Peyer's patch (tissue), 4 donors: ENCODE data around the gene SAPCD2. TPM values are rescaled to one million over a fixed set of nuclear protein-coding genes. Genes with fewer than 3 reads are reported as not detected.

Experiments
- DNase-seq, 3 donors: peaks; one replicate each; pipeline ENCODE4 v3.0.0-alpha.2; 2017 to 2019
- H3K27ac ChIP-seq, 4 donors: fragments of 200-600 bp; sonication (generic); one replicate each; pipeline ENCODE4 v1.5.1; 2016 to 2019
- H3K27me3 ChIP-seq, 2 donors: fragments of 200-600 bp; sonication (generic); one replicate each; pipeline ENCODE4 v1.5.1; 2019
- H3K36me3 ChIP-seq, 3 donors: fragments of 200-600 bp; sonication (generic); one replicate each; pipeline ENCODE4 v1.5.1; 2016 to 2019
- H3K4me1 ChIP-seq, 4 donors: fragments of 200-600 bp; sonication (generic); one replicate each; pipeline ENCODE4 v1.5.1; 2016 to 2019
- H3K4me3 ChIP-seq, 4 donors: fragments of 200-600 bp; sonication (generic); 1 replicate in 3 of 4; 2 replicates in 1 of 4; pipeline ENCODE4 v1.5.1; 2016 to 2019; ENCODE audit warnings: mild to moderate bottlenecking in 1 of 4
- H3K9me3 ChIP-seq, 4 donors: fragments of 200-600 bp; sonication (generic); one replicate each; pipeline ENCODE4 v1.5.1; 2016 to 2019; ENCODE audit warnings: mild to moderate bottlenecking in 1 of 4
- CTCF ChIP-seq, 6 experiments: fragments of 450-650 bp in 4 of 6; fragments of 200-600 bp in 2 of 6; sonication (generic) in 1 of 6; IDR thresholded peaks; one replicate each; pipeline ENCODE4 v1.5.1; 2017 to 2019; ENCODE audit warnings: antibody characterized with exemption in 6 of 6, mild to moderate bottlenecking in 3 of 6, moderate library complexity in 1 of 6
- POLR2A ChIP-seq, 2 donors: fragments of 450-650 bp; IDR thresholded peaks; one replicate each; pipeline ENCODE4 v1.5.1; 2017; ENCODE audit warnings: antibody characterized with exemption in 2 of 2, mild to moderate bottlenecking in 2 of 2, moderate library complexity in 2 of 2
- total RNA-seq, 4 donors: library from RNA; depleted of rRNA; stranded (reverse); fragments of >200 nt; gene quantifications; one replicate each; pipeline ENCODE4 v1.1.0, GENCODE V29; 2016

Gene SAPCD2
- total RNA-seq, 4 donors from 2014 or later = 5.6 to 12.4 (median 7.9) TPM

DNA sequence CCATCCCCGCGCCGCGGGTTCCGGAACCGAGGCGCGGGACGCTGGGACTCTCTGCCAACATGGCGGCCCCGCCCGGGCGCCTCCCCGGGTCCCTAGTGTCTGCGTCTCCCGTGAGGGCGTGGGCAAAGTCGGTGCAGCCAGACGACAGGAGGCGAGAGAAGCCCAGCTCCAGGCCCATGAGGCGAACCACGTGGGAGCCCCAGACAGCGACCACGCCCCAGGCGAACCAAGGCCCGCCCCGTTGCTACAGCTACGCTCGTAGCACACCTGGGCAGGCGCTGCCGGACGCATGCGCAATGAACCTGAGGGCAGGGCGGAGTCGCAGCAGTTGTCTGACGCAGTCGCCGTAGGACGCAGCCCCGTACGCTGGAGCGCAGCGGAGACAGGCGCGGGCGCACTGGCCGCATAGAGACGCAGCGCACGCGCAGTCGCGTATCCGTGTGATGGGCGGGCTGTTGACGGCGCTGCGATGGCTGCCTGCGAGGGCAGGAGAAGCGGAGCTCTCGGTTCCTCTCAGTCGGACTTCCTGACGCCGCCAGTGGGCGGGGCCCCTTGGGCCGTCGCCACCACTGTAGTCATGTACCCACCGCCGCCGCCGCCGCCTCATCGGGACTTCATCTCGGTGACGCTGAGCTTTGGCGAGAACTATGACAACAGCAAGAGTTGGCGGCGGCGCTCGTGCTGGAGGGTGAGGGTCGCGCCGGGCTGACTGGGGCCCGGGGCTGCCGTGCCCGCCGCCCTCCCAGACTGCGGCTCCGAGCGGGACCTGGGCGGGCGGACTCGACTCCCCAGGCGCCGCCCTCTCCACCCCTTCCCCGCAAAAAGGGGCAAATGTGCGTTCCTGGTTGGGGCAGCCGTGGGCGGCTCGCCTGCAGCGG is 16.4 kb upstream of the SAPCD2 start, which contains the start of gene MAN1B1:
Gene MAN1B1, plus strand, starts transcription at position 455 of the 878 bp plus-strand sequence. Its CDS starts 15 bp downstream, at position 470.
- H3K4me3 ChIP-seq = peak within 1 kb of the TSS; percentile 65 to 88 (median 86)
- no peaks in the 10 kb centered on the region for H3K27me3 ChIP-seq
- peaks cover 4 to 28% (median 9%) of the 10 kb centered on the region in 4 donors for H3K4me1 ChIP-seq
- DNase-seq = peak; percentile 99 to 100 (median 100)
- no peaks in the 10 kb centered on the region for H3K36me3 ChIP-seq
- peak within 1 kb of the TSS; percentile 91 to 96 (median 95) for H3K27ac ChIP-seq
- TF ChIP-seq POLR2A (IDR thresholded peaks at IDR 0.05) (peak; percentile 81 to 92), CTCF (IDR thresholded peaks at IDR 0.05) (no peak)
- no peaks in the 10 kb centered on the region for H3K9me3 ChIP-seq

- Histone ChIP-seq H3K4me3 (peak overlapping the region; percentile 65 to 88 (median 86)), H3K36me3 (no peaks in the 10 kb centered on the region), H3K27me3 (no peaks in the 10 kb centered on the region), H3K4me1 (peaks cover 4 to 28% (median 9%) of the 10 kb centered on the region in 4 donors), H3K9me3 (no peaks in the 10 kb centered on the region), H3K27ac (peak overlapping the region; percentile 91 to 96 (median 95))
- TF ChIP-seq POLR2A (IDR thresholded peaks at IDR 0.05) (no peak), CTCF (IDR thresholded peaks at IDR 0.05) (no peak)
- DNase-seq = peak; percentile 42 to 74 (median 64)
Observed at GRCh38 chr9:137085920-137086530, 15.7 kb upstream of the SAPCD2 start.

GRCh38 chr9:137084526-137084925 is 14.2 kb upstream of the SAPCD2 start:
- Histone ChIP-seq H3K27ac (no peak overlapping the region), H3K4me1 (peaks cover 4 to 30% (median 9%) of the 10 kb centered on the region in 4 donors), H3K36me3 (peaks cover 0 to 13% (median 0%) of the 10 kb centered on the region in 3 donors), H3K27me3 (no peaks in the 10 kb centered on the region), H3K9me3 (no peaks in the 10 kb centered on the region), H3K4me3 (no peak overlapping the region)
- TF ChIP-seq POLR2A (IDR thresholded peaks at IDR 0.05) (no peak), CTCF (IDR thresholded peaks at IDR 0.05) (no peak)
- DNase-seq = no peak

- H3K27me3 ChIP-seq = no peaks in the 10 kb centered on the region
- peaks cover 5 to 41% (median 13%) of the 10 kb centered on the region in 4 donors for H3K4me1 ChIP-seq
- H3K4me3 ChIP-seq = no peak overlapping the region
- H3K9me3 ChIP-seq = no peaks in the 10 kb centered on the region
- no peak for TF ChIP-seq POLR2A (IDR thresholded peaks at IDR 0.05)
- no peak for TF ChIP-seq CTCF (IDR thresholded peaks at IDR 0.05)
- peak in 1 of 3 donors; percentile 81 for DNase-seq
- peaks cover 0 to 19% (median 0%) of the 10 kb centered on the region in 3 donors for H3K36me3 ChIP-seq
- peak overlapping the region; percentile 1 to 46 (median 23) for H3K27ac ChIP-seq
Observed at GRCh38 chr9:137083394-137084004, 13.1 kb upstream of the SAPCD2 start.

DNA sequence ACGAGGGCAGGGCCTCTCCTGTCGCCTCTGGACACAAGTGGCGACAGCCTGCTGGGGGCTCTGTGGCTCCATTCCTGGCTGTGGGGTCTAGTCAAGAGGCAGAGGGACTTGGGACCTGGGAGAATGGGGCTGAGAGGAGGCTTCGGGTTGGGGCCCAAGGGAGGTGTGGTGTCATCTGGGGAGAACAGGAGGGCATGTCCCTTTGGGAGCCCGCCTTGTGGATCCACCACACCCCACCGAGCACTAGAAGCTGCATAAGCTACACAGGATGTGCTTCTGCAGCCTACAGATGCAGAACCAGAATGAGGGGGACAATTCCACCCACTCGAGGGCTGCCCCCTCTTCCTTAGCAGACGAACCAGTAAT is 12.6 kb upstream of the SAPCD2 start:
- Histone ChIP-seq H3K9me3 (no peaks in the 10 kb centered on the region), H3K27ac (peak overlapping the region in 3 of 4 donors; percentile 17 to 46 (median 23)), H3K4me3 (no peak overlapping the region), H3K27me3 (no peaks in the 10 kb centered on the region), H3K4me1 (peaks cover 8 to 43% (median 17%) of the 10 kb centered on the region in 4 donors), H3K36me3 (peaks cover 0 to 19% (median 0%) of the 10 kb centered on the region in 3 donors)
- TF ChIP-seq CTCF (IDR thresholded peaks at IDR 0.05) (no peak), POLR2A (IDR thresholded peaks at IDR 0.05) (no peak)
- DNase-seq = no peak
